ENCODE results near the gene PID1.

PID1 gene

DNA sequence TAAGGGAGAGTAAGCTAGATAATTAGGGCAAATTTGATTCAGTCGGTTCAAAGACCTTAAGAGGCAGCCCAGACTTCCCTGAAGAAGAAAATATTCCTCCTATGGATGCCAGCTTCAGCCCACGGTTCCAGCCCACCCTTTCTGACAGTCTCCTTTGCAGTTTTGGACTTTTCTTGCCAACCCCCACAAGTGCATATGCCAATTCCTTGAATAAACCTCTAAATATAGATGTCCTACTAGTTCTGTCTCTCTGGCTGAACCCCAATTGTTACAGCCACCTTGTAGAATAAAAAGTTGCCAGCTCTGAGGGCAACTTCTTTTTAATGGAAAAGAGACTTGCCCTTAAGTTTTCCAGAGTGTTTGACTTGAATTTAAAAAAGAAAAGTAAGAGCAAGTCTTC, 111.7 kb downstream of the PID1 start:
- Histone ChIP-seq H3K36me3 (replicated peaks; ENCODE audit: insufficient read depth, low read length) (no peaks in the 10 kb centered on the region), H3K9ac (ENCODE audit: low read length) (no peak overlapping the region), H3K9me2 (replicated peaks; ENCODE audit: insufficient read depth, low read length) (no peaks in the 10 kb centered on the region), H3F3A (ENCODE audit: insufficient read depth, low read length) (no peaks in the 10 kb centered on the region), H2AFZ (ENCODE audit: low read length) (no peak overlapping the region), H3K79me2 (ENCODE audit: low read length) (no peaks in the 10 kb centered on the region), H3K27ac (ENCODE audit: low read length) (no peak overlapping the region), H4K20me1 (ENCODE audit: insufficient read depth, low read length) (no peaks in the 10 kb centered on the region), H3K4me1 (ENCODE audit: low read length) (no peaks in the 10 kb centered on the region), H3K27me3 (replicated peaks; ENCODE audit: insufficient read depth, low read length) (no peaks in the 10 kb centered on the region), H3K4me2 (ENCODE audit: low read depth, low read length) (no peak overlapping the region), H3K9me3 (replicated peaks; ENCODE audit: insufficient read depth, low read length) (no peaks in the 10 kb centered on the region), H3K4me3 (ENCODE audit: low read length) (no peak overlapping the region)
- DNase-seq = no peak
- TF ChIP-seq EZH2 (optimal IDR thresholded peaks at IDR 0.05; ENCODE audit: low read depth, low read length) = no peak
- no peak for TF ChIP-seq CTCF (IDR thresholded peaks at IDR 0.05; ENCODE audit: low read length)
- TF ChIP-seq EZH2phosphoT487 (IDR thresholded peaks at IDR 0.05; ENCODE audit: low read length) = no peak

DNA sequence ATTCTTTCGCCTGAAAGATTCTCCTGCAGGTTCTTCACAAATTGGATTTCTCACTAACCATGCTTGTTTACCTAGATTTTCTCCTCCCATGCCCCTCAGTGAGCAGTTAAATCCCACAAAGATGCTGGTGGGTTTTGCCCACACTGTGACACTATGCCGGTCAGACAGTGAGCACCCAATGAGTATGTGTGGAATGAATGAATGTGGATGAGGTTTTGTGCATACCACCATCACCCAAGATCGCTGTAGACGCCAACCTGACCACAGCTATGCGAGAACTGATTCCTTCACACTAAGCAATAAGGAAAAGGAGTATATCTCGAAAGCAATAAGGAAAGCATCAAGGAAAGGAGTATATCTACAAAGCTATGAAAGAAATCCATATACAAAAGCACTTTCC, 116.7 kb downstream of the PID1 start:
- Histone ChIP-seq H3K27me3 (replicated peaks; ENCODE audit: insufficient read depth, low read length) (no peaks in the 10 kb centered on the region), H3F3A (ENCODE audit: insufficient read depth, low read length) (no peaks in the 10 kb centered on the region), H3K36me3 (replicated peaks; ENCODE audit: insufficient read depth, low read length) (no peaks in the 10 kb centered on the region), H3K4me2 (ENCODE audit: low read depth, low read length) (no peak overlapping the region), H3K9me2 (replicated peaks; ENCODE audit: insufficient read depth, low read length) (no peaks in the 10 kb centered on the region), H3K4me1 (ENCODE audit: low read length) (no peaks in the 10 kb centered on the region), H2AFZ (ENCODE audit: low read length) (no peak overlapping the region), H3K27ac (ENCODE audit: low read length) (no peak overlapping the region), H4K20me1 (ENCODE audit: insufficient read depth, low read length) (no peaks in the 10 kb centered on the region), H3K9me3 (replicated peaks; ENCODE audit: insufficient read depth, low read length) (no peaks in the 10 kb centered on the region), H3K4me3 (ENCODE audit: low read length) (no peak overlapping the region), H3K9ac (ENCODE audit: low read length) (no peak overlapping the region), H3K79me2 (ENCODE audit: low read length) (no peaks in the 10 kb centered on the region)
- DNase-seq = no peak
- TF ChIP-seq CTCF (IDR thresholded peaks at IDR 0.05; ENCODE audit: low read length) = no peak
- TF ChIP-seq EZH2 (optimal IDR thresholded peaks at IDR 0.05; ENCODE audit: low read depth, low read length) = no peak
- TF ChIP-seq EZH2phosphoT487 (IDR thresholded peaks at IDR 0.05; ENCODE audit: low read length) = no peak

GRCh38 chr2:229153951-229154350, 117.1 kb downstream of the PID1 start:
- no peaks in the 10 kb centered on the region for H3K9me3 ChIP-seq (replicated peaks; ENCODE audit: insufficient read depth, low read length)
- no peaks in the 10 kb centered on the region for H3K79me2 ChIP-seq (ENCODE audit: low read length)
- H3K36me3 ChIP-seq (replicated peaks; ENCODE audit: insufficient read depth, low read length) = no peaks in the 10 kb centered on the region
- H3K4me2 ChIP-seq (ENCODE audit: low read depth, low read length) = no peak overlapping the region
- H3K4me3 ChIP-seq (ENCODE audit: low read length) = no peak overlapping the region
- H3K9ac ChIP-seq (ENCODE audit: low read length) = no peak overlapping the region
- no peak overlapping the region for H2AFZ ChIP-seq (ENCODE audit: low read length)
- H3K27me3 ChIP-seq (replicated peaks; ENCODE audit: insufficient read depth, low read length) = no peaks in the 10 kb centered on the region
- no peaks in the 10 kb centered on the region for H3K9me2 ChIP-seq (replicated peaks; ENCODE audit: insufficient read depth, low read length)
- no peaks in the 10 kb centered on the region for H3K4me1 ChIP-seq (ENCODE audit: low read length)
- H3F3A ChIP-seq (ENCODE audit: insufficient read depth, low read length) = no peaks in the 10 kb centered on the region
- no peak for DNase-seq
- TF ChIP-seq EZH2 (optimal IDR thresholded peaks at IDR 0.05; ENCODE audit: low read depth, low read length) = no peak
- no peak for TF ChIP-seq CTCF (IDR thresholded peaks at IDR 0.05; ENCODE audit: low read length)
- no peak for TF ChIP-seq EZH2phosphoT487 (IDR thresholded peaks at IDR 0.05; ENCODE audit: low read length)
- no peaks in the 10 kb centered on the region for H4K20me1 ChIP-seq (ENCODE audit: insufficient read depth, low read length)
- no peak overlapping the region for H3K27ac ChIP-seq (ENCODE audit: low read length)
